Kidney glomerular epithelial cell (primary cell): Measurements from ENCODE around the gene CDC42BPB.

Source experiments
- DNase-seq: peaks from one replicate; lab custom pipeline; 2025; lab: John Stamatoyannopoulos, UW

CDC42BPB gene

DNA sequence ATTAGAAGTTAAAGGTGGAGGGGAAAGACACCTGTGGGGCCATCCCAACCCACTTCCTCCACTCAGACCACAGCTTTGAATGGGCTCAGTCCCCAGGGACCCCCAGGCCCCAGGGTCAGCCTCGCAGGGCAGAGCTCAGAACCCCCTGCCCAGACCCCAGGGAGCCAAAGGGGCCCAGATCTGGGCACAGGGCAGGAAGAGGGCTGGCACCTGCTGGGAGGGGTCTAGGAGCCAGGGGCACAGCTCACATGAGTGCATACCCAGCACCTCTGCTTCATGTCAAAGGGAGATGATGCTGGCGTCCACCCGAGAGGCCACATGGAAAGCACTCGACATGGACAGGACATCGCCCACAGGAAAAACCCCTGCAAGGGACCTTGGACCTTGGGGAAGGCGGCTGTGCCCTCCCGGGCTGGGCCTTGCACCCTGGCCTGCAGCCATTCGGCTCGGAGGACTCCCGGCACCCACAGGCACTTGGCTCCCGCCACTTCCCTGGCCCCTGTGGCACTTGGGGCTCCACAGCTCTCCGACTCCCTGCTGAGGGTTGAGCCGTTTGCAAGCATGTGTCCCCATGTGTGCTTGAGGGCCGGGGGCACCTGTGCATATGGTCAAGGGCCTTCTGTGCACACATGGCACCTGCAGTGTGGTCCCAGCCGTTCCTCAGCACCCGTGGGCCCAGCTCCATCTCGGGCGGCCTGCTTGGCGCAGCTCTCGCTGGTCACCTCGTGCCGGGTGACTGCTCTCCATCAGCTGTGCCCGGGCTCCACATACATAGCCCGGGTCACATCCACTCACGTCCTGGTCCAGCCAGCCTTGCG is 142.7 kb downstream of the CDC42BPB start:
- no peak for DNase-seq

- DNase-seq, result no peak
Measured at GRCh38 chr14:102913341-102914211, 143.8 kb downstream of the CDC42BPB start.

- DNase-seq, result no peak
Measured at GRCh38 chr14:102911991-102912761, 145.2 kb downstream of the CDC42BPB start.

DNA sequence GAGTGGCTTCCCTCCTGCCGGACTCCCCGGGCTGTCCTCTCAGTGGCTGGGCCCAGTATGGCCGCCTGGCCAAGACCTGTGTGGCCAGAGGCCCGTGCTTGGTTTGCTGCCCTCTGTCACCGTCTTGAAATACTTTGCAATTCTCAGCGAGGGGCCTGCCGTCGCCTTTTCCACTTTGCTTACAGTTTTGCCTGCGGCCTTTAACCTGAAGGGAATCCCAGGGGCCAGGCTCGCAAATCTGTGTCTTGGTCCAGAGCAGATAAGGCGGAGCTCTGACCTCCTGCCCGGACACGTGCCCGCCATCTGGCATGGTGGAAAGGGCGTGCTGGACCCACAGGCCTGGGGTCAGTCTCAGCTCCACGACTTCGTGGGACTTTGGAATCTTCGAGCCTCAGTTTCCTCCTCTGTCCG is 145.8 kb downstream of the CDC42BPB start:
- no peak for DNase-seq

DNA sequence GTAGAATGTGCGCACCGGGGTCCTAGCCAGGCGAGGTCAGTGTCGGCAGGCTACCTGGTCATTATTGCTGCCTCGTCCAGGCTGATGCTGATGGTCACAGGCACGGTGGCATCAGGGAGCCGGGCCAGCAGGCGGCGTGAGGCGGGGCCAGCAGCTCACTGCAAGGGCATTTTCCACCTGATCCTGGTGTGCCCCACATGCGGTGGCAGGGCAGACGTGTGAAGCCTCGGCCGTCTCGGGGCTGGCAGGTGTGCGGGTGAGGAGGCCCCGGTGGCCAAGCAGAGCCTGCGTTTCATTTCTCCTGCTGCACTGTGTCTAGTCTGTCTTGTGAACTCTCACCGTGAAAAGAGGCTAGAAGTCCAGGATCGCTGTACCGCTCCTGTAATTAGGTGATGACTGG is 146.9 kb downstream of the CDC42BPB start:
- no peak for DNase-seq

DNA sequence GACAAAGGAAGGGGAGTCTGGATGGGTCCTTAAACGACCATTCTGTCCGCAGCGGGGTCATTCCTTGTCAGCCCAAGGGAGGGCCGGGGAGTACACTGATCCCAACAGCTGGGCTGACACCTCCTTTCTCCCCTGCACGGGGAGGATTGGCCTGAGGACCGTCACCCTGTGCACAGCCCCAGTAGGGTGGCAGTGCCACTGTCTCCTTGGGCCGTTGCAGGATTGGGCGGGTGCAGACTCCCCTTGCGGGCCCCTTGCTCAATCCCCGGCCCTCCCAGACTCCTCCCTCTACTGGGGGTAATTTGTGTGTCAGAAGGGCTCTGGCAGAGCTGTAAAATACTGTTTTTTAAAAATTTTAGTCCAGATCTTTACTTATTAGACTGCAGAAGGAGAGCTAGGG is 147.4 kb downstream of the CDC42BPB start:
- no peak for DNase-seq

DNA sequence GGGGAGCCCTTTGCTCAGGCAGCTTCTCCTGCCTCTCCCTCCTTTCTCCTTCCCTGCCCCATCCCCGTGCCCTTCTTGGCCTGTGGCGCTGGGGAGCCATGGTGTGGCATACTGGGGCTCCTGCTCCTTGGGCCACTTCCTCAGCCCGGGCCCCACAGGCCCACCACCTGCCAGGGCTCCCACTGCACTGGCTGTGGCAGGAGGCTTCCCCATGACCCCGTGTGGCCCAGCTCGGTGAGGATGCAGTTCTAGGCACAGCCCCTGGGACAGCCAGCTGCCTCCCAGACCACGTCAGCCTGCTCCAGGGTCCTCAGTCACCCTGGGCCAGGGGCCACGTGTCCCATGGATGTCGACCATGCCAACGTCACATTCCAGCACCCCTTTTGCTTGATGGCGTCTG is 147.9 kb downstream of the CDC42BPB start:
- DNase-seq, result no peak

- DNase-seq, result no peak
Measured at GRCh38 chr14:102908766-102909455, 148.4 kb downstream of the CDC42BPB start.

GRCh38 chr14:102907980-102908730 is 149.2 kb downstream of the CDC42BPB start:
- no peak for DNase-seq

- DNase-seq, result no peak
Measured at GRCh38 chr14:102907303-102907844, 150.0 kb downstream of the CDC42BPB start.

- DNase-seq, result no peak
Measured at GRCh38 chr14:102906616-102907302, 150.6 kb downstream of the CDC42BPB start.

DNA sequence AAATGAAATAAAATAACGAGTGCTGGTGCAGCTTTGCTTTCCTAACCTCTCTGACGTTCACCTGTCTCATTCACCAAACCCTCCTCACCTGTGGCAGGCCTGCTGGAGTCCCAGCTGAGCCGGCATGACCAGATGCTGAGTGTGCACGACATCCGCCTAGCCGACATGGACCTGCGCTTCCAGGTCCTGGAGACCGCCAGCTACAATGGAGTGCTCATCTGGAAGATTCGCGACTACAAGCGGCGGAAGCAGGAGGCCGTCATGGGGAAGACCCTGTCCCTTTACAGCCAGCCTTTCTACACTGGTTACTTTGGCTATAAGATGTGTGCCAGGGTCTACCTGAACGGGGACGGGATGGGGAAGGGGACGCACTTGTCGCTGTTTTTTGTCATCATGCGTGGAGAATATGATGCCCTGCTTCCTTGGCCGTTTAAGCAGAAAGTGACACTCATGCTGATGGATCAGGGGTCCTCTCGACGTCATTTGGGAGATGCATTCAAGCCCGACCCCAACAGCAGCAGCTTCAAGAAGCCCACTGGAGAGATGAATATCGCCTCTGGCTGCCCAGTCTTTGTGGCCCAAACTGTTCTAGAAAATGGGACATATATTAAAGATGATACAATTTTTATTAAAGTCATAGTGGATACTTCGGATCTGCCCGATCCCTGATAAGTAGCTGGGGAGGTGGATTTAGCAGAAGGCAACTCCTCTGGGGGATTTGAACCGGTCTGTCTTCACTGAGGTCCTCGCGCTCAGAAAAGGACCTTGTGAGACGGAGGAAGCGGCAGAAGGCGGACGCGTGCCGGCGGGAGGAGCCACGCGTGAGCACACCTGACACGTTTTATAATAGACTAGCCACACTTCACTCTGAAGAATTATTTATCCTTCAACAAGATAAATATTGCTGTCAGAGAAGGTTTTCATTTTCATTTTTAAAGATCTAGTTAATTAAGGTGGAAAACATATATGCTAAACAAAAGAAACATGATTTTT is 151.9 kb downstream of the CDC42BPB start:
- no peak for DNase-seq

- DNase-seq, result no peak
Measured at GRCh38 chr14:102903889-102904512, 153.3 kb downstream of the CDC42BPB start.

DNA sequence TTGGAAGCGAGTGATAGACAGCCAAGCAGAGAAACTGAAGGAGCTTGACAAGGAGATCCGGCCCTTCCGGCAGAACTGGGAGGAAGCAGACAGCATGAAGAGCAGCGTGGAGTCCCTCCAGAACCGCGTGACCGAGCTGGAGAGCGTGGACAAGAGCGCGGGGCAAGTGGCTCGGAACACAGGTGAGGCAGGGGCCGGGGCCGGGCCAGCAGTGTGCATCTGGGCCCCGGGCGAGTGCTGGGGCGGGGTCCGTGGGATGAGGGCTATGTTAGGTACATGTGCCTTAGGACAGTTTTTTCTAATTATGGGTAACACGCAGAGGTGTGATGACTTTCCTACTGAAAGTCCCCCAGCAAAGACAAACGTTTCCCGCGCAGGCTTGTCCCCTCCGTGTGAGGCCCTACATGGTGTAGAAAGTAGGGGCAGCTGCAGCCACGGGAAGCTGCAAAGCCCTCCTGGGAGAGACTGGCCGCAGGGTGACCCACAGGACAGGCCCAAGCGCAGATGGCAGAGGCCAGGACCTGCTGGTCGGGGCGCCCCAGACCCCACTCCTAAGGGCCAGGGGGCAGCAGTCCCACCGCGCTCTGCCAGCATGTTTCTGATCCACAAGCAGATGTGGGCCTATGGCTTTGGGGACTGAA is 154.0 kb downstream of the CDC42BPB start:
- DNase-seq, result no peak

- DNase-seq, result no peak
Measured at GRCh38 chr14:102902523-102903247, 154.7 kb downstream of the CDC42BPB start.

DNA sequence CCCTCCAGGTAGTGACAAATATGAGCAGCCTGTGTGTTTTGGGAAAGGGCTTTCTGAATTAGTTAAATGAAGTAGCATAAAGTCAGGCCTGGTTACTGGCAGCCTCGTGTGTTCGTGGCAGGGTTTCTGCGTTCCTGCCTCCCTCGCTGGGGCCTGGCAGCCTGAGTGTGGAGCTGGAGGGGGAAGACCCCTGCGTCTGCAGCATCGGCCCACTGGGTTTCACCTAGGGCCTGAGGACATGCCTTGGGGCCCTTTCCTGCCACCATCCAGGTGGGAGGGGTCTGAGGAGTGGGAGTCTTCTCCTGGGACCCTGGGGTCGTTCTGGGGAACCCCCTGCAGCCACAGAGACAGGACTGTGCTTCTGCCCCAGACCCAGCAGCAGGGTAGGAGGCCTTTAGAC is 155.3 kb downstream of the CDC42BPB start:
- no peak for DNase-seq

- no peak for DNase-seq
Measured at GRCh38 chr14:102901633-102902032, 155.7 kb downstream of the CDC42BPB start.
